NB4 (cell line): ENCODE measurements around the gene MMP1.

ENCODE experiments used
- DNase-seq: peaks from one replicate; pipeline ENCODE4 v3.0.0; 2010; ENCODE audit warnings: low read depth
- H3K4me3 ChIP-seq: one replicate; pipeline ENCODE4 v1.5.1; 2011; ENCODE audit warnings: mild to moderate bottlenecking, low read depth, low read length, moderate library complexity
- CTCF ChIP-seq: IDR thresholded peaks from one replicate; pipeline ENCODE4 v1.5.1; 2012; ENCODE audit warnings: low read depth, low read length
- MAX ChIP-seq: IDR thresholded peaks from 2 replicates; pipeline ENCODE4 v1.6.1; 2011; ENCODE audit warnings: low read depth, low read length
- MYC ChIP-seq: IDR thresholded peaks from 2 replicates; pipeline ENCODE4 v1.6.1; 2011; ENCODE audit warnings: low read depth, low read length
- POLR2A ChIP-seq: IDR thresholded peaks from 2 replicates; pipeline ENCODE4 v1.6.1; 2011; ENCODE audit warnings: mild to moderate bottlenecking; ENCODE audit not compliant: insufficient read length; ENCODE audit errors: extremely low read depth

MMP1 gene

GRCh38 chr11:102767800-102768199, 30.2 kb downstream of the MMP1 start:
- no peak for DNase-seq
- no peak overlapping the region for H3K4me3 ChIP-seq
- TF ChIP-seq CTCF: no peak
- no peak for TF ChIP-seq MYC

- TF ChIP-seq POLR2A: no peak
- no peak for TF ChIP-seq CTCF
- no peak for TF ChIP-seq MYC
- no peak for TF ChIP-seq MAX
- no peak for DNase-seq
- H3K4me3 ChIP-seq: no peak overlapping the region
Observed at GRCh38 chr11:102763440-102763839, 34.5 kb downstream of the MMP1 start.

GRCh38 chr11:102762361-102762767, 35.6 kb downstream of the MMP1 start:
- TF ChIP-seq MYC (no peak), POLR2A (no peak), CTCF (no peak), MAX (no peak)
- no peak for DNase-seq
- no peak overlapping the region for H3K4me3 ChIP-seq

- TF ChIP-seq MAX (no peak), CTCF (no peak), POLR2A (no peak), MYC (no peak)
- H3K4me3 ChIP-seq: no peak overlapping the region
- DNase-seq: no peak
Observed at GRCh38 chr11:102761646-102762238, 36.2 kb downstream of the MMP1 start.

- peak; percentile 60 for DNase-seq
- TF ChIP-seq CTCF (no peak), MAX (no peak), POLR2A (no peak), MYC (no peak)
- H3K4me3 ChIP-seq: no peak overlapping the region
Observed at GRCh38 chr11:102760344-102761035, 37.5 kb downstream of the MMP1 start.
